ENCODE results near the gene COX19. TPM values are rescaled to one million over a fixed set of nuclear protein-coding genes. Genes with fewer than 3 reads are reported as not detected.
A peak's percentile ranks its signal among the peaks of the same experiment; 100 is the strongest.

Gene COX19
- total and polyA plus RNA-seq, 2 of the 13 experiments (the other 11 are each of a cell fraction or from before 2014, with no cell fraction given) = 11.5 to 21.7 TPM

DNA sequence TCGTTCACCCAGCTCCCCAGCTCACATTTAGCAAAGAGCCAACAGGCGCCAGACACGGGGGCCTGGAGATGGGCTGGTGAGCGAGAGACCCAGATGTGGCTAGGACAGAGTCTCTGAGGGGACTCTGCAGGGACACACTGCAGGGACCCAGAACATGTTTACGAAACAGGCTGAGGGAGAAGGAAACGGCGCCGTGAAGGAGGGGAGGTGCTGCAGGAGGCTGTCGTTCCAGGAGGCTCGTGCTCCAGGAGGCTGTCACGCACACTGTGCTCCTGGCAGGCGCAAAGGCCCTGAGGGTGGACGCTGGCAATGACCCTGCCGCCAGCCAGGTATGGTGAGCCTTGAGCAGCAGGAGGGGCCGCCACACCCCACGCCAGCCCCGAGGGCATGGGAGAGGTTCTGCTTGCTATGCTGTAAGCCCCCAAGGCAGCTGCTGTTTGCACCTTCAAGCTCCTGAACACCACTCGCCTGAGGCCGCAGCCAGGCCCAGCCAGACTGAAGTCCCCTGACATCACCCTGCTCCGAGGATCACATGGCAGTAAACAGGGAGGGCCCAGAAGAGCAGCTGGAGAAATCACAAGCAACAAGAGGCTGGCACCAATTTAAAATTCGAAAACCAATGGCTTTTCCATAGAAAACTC is 48.2 kb downstream of the COX19 start (continued):
- TF ChIP-seq ZNF879 (CRISPR knock-in tag; IDR thresholded peaks at IDR 0.05) (no peak), SCMH1 (CRISPR knock-in tag; IDR thresholded peaks at IDR 0.05; ENCODE audit: borderline replicate concordance) (no peak), LCORL (IDR thresholded peaks at IDR 0.05) (no peak), LCORL (CRISPR knock-in tag; IDR thresholded peaks at IDR 0.05) (no peak), PBX3 (CRISPR knock-in tag; IDR thresholded peaks at IDR 0.05; ENCODE audit: borderline replicate concordance) (no peak), ZNF724P (CRISPR knock-in tag; IDR thresholded peaks at IDR 0.05; ENCODE audit: borderline replicate concordance) (no peak), NR0B2 (CRISPR knock-in tag; IDR thresholded peaks at IDR 0.05) (no peak), CHD4 (IDR thresholded peaks at IDR 0.05; ENCODE audit: borderline replicate concordance, low read length) (no peak; the same call in none of the 2 replicates), ZBTB1 (CRISPR knock-in tag; IDR thresholded peaks at IDR 0.05; ENCODE audit: borderline replicate concordance) (peak; percentile 90; the same call in 1 of the 2 replicates), SALL1 (CRISPR knock-in tag; IDR thresholded peaks at IDR 0.05) (peak; percentile 47; the same call in 1 of the 2 replicates), ZMAT3 (CRISPR knock-in tag; conservative IDR thresholded peaks at IDR 0.05) (no peak), ZHX2 (IDR thresholded peaks at IDR 0.05; ENCODE audit: low read depth) (0 out of 2 replicates have a peak, but pooled peaks have one; percentile 19), ZHX2 (CRISPR knock-in tag; IDR thresholded peaks at IDR 0.05; ENCODE audit: borderline replicate concordance) (no peak), HNRNPL (IDR thresholded peaks at IDR 0.05; ENCODE audit: low read depth, low read length) (no peak), ZNF570 (CRISPR knock-in tag; IDR thresholded peaks at IDR 0.05; ENCODE audit: borderline replicate concordance) (no peak), SNAI1 (CRISPR knock-in tag; IDR thresholded peaks at IDR 0.05; ENCODE audit: borderline replicate concordance) (no peak), NFYB (CRISPR knock-in tag; IDR thresholded peaks at IDR 0.05) (no peak), PRDM15 (CRISPR knock-in tag; IDR thresholded peaks at IDR 0.05) (no peak), KDM2A (CRISPR knock-in tag; IDR thresholded peaks at IDR 0.05; ENCODE audit: borderline replicate concordance, low read depth) (no peak)
